NCI-H1436 (cell line): Measurements from ENCODE around the gene PNCK.

Source experiments
- DNase-seq: peaks from one replicate; lab custom pipeline; 2025; lab: John Stamatoyannopoulos, UW

PNCK gene

DNA sequence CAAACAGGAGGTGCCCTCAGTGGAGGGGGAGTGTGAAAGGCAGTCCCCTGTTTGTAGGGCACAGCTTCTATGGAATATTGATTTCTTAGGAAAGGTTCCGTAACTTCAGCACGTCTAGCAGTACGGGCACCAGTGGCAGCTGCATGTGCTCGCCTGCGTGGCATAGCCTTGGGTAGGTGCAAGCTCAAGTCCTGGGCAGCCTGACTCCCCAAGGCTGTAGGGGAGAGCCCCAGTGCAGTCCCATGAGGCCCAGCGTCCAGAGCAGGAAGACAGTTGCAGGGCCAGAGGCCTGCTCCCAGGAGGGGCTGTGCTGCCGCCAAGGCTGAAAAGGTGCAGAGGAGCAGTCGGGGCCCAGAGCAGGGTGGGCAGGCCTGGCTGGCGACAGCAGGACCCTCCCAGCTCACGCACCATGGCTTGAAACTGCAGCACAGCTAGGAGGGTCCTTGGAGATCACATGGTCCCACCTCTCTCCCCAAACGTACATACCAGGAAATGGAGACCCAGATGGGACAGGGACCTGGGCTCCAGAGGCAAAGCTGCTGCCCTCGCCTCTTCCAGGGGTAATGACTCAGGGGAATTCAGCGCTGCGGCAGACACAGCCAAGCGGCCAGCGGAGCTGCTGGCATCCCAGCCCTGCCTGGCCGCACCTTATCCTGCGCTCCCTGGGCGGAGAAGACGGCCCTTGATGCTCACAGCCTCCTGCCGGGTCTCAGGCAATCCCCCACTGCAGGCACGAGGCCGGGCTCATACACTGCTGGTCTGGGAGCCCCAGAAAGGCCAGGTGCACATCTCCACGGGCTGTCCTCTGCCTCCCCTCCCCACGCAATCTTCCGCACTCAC is 32.7 kb downstream of the PNCK start:
- DNase-seq = no peak

DNA sequence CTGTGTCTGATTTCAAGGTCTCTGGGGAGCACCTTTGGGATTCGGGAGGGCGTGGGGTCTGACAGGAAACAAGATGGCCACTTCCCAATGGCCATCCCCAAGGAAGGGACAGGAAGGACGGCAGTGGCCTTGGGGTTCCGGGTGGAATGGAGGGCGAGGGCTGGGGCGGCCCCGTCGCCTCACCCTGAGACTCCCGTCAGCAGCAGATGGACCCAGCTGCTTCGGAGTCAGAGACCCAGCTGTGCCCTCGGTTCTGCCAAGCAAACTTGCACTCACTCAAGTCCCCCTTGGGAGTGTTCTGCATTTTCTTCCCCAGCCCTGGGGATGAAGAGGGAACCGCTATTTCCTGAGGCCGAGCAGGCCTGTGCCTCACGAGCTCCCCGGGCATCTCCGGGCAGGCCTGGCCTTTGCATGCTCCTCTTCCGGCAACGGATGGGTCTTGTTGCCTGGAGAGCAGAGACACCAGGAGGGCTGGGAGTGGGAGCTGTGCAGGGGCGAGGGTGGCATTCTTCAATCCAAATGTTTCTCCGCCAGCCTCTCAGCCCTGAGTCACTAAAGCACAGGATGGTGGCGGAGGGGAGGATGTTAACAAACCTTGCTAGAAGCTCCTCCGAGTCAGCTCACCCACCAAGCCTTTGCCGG is 33.4 kb downstream of the PNCK start:
- DNase-seq = no peak

DNA sequence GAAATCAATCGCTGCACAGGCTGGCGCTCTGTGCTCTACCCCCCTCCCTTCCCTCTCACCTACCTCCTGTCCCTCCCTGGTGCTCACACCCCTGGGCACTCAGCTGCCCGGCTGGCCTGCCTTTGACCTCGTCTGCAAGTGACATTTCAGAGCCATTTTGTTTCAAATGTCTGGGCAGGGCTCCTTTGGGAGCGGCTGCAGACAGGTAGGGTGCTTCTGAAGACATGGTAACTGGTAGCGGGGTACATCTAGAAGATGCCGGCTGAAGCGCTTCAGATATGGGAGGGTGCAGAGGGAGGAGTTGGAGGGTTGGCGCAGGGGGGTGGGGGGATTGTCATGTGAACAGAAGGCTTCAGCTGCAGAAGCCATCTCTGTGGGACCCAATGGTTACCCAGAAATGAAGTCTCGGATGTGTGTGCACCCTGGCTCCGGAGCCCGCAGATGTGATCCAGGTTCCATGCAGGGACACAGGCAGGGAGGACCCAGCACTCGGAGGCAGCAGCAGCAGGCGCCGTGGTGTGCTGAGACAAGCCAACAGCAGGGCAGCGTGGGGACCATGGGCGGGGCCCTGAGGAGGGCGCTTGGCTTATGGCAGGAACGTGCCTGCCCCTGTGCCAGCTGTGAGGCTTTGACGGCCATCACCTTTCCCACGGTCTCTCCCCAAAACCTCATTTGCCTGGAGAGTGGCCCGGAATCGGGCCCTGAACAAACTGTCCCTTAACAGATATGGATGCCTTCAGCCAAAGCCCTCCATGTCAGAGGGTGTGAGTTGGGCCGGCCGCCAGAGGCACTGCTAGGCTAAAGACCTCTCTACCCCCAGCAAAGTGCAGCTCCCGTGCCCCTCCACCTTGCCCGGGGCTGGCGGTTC is 34.2 kb downstream of the PNCK start:
- no peak for DNase-seq

DNA sequence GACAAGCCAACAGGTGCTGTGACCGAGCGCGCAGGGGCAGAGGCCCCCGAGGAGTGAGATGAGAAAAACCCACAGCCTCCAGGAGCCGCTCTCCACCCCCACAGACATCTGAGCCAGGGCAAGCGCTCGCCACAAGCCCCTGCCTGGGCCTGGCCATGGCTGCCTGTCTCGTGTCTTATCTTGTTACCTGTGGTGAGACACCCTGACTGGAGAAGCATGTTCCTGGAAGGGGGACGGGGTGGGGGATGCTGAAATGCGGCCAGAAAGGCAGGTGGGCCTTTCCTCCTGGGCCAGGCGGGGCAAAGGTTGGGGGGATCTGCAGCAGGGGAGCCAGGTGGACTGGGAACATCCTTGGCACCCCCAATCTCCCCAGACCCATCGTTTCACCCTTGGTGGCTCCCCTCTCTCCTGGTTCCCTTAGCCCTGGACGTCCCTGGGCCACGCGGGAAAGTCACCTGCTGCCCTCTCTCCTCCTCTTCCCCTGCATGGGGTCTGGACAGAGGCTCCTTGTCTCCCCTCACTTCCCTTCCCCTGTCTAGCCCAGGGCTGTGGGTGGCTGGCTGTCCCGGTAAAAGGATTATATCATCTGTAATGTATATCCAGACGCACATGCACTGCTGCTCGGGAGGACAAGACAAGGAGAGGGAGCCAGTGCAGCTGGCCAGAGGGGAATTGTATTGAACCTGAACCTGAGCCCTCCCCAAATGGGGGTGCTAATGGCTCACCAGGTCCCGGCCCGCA is 35.0 kb downstream of the PNCK start:
- DNase-seq = no peak

DNA sequence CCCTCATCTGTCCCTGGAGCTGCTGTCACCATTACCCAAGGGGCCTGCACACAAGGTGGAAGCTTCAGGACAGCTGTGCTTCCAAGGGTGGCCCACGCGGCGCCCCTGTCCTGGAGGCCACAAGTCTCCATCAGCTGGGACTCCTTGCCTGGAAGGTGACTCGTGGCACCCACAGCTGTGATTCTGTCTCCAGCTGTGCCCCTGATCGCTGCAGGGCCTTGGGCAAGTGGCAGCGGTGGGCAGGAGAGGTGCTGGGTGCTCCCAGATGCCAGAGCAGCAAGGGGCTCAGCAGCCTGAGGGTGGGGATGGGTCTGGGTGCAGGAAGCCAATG is 35.6 kb downstream of the PNCK start:
- DNase-seq = no peak

DNA sequence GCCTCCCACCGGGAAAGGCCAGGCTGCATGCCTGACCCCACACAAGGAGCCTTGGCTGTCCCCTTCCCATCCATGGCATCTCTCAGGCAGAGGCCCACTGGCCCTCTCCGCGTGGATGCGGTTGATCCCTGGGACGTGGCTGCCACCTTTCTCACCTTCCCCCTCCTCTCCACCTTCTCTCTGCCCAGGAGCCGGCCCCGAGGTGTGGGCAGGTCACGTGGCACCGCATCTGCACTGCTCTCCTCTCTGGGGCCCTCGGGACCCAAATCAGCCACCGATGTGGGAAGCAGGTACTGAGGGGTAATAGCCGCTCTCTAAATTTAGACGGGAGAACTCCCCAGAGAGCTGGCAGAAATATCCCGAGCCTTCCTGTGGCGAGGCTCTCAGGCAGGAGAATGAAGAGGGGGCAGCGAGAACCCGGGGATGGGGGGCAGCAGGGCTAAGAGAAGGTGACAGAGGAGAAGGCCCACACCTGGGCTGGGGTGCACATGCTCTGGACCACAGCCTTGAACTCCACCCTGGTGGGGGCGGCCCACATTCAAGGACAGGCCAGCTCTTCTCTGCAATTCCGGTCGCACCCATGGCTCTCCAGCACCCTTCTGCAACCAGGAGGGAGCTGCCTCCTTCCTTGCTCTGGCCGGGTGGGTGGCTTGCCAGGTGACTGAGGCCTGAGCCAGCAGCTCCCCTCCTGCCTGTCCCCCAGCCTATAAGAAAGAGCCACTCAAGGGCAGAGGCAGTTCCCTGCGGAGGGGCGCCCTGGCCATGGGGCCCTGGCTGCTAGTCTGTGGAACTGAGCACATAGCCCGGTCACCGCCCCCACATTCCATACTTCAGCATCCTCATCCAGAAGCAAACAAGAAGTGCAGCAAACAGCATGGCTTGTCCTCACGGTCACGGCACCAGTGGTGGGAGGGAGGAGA is 36.2 kb downstream of the PNCK start:
- DNase-seq = no peak

DNA sequence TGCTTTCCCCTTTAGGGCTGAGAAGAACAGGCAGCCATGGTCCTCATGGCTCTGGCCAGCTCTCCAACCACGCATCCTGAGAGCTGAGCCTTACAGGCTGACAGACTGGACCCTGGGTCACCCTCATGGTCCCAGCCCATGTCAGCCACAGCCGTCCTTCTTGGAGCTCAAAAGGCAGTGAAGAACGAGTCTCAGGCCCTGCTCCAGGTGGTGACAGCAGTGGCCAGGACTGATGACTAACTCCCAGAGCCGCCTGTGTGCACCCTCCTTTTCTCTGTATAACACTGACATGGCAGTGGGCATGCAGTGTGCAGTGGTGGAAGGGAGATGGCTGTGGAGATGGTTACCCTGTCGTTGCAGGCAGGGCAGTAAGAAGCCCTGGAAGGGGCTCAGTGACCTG is 36.9 kb downstream of the PNCK start:
- DNase-seq = no peak

DNA sequence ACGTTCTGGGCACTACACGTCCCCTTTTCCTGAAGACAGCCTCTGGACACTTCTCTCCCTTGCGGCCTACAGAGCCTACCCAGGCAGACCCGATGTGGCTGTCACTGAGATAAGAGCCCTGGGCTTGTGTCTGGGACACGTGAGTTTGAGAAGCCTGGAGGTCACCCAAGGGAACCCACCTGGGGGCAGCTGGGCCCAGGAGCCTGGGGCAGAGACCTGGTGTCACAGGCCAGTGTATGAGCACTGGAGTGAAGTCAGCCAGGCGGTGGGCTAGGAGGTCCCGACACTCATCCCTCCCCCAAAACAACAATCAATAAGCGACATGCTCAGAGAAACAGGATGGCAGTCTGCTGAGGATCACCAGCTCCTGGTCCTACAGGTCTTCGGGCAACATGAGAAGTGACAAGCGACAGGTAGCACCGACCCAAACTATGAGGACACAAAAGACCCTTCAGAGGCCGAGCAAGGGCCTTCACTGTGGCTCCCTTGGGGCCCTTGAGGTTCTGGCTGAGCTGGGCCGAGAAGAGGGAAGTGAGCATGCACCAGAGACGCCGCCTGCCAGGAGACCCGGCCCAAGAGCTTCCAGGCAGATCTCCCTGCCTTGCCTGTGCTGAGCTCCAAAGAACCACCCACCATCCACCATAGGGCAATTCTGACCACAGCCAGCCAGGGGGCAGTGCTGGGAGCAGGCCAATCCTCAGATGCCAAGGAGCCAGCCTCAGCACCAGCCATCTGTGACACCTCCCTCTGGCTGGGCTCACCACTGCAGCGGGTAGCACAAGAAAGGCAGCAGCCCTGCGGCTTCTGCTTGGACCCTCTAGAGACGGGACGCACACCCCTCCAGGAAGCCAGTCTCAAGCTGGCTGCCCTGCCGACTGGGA is 37.6 kb downstream of the PNCK start:
- no peak for DNase-seq

DNA sequence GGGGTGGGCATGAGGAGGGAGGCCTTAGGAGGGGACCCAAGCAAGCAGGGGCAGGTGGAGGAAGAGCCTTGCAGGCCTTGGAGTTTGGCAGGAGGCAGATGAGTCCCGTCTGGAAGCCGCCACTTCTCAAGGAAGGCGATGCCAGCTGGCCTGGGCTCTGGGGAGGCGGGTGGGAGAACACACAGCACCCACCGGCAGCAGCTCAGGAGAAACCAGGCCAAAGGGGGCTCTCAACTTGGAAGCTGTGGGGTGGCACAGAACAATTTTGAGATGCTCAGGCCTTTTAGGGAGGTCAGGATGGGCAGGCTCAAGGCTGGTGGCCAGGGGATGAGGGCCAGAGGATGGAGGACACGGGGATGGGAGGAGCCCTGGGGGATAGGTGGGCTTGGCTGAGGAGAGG is 38.2 kb downstream of the PNCK start:
- DNase-seq = no peak

DNA sequence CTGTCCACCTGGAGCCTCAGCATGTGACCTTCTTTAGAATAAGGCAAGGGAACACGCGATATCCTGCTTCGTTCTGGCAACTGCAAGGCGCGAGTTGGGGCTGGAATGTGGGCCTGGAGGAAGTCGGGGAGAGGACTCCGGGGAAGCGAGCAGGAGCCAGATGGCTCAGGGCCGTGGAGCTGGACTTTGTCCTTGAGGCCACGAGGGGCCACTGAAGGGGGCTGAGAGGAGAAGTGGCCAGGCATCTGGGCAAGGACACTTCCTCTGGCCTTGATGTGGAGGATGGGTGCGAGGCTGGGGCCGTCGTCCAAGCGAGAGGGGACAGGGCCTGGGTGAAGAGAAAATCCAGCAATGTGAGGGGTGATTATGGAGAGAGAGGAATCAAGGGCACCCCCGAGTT is 38.8 kb downstream of the PNCK start:
- DNase-seq = no peak

DNA sequence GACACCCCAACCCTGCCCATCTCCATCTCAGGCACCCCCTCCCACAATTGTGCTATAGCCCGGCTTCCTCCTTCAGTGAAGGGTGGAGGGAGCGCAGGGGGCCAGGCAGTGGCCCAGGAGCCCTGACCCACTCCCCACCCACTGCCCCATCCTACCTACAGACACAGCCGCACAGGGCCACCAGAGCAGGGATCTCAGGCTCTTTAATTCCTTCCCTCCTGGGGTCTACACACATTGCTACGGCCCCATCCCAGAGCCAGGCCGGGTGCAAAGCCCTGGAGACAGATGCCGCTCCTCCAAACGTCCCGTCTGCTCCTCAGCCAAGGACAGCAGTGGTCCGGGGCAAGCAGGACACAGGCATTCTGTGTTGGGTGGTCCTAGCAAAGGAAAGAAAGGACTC is 39.4 kb downstream of the PNCK start:
- no peak for DNase-seq

DNA sequence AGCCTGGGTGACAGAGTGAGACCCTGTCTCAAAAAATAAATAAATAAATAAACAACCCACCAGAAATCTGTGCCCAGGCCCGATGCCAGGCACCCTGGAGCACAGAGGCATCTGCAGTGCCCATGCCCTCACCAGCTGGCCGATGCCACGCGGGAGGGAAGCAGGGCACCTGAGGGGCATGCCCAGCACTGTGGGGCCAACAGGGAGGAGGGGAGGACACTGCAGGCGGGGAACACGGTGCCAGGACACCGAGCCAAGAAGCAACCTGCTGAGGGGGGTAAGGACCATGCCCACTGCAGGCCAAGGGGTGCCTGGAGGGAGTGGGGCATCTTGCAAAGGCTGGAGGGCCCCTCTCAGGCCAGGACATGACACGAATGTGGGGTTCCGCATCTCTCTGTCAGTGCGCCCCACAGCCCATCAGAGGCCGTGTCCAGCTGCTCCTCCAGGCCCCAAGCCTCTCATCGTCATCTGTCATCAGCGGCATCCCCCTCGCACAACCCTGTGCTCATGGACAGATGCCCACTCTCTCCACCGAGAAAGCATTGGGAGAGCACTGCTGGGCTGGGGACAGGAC is 39.9 kb downstream of the PNCK start:
- no peak for DNase-seq

DNA sequence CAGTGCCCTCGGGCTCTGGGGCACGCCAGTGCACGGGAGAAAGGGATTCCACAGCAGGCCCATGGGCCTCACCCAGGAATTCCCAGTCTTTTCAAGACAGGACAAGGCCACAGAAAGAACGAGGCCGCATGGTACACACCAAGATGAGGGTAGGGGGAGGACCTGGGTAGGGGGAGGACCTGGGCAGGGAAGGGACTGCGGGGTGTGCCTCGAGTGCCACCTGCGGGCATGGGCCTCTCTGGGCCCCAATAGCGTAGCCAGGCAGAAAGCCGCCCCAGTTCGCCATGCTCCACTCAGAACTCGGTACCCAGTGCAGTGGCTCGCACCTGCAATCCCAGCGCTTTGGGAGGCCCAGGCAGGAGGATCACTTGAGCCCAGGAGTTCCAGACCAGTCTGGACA is 40.6 kb downstream of the PNCK start:
- DNase-seq = no peak

DNA sequence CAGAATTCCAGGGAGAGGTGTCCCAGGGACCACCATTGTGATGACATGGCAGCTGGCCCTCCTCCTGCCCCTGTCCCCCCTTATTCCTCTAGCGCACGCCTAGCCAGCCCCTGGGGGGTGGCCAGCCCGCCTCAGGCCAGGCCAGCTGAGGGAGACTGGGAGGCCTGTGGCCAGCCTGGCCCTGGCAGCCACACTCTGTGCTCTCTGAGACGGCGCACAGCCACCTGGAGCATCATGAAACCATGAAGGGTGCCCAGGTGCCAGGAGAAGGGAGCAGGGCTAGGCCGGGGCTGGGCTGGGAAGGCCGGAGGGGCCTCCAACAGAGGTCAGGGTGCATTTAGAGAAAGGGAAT is 41.0 kb downstream of the PNCK start:
- DNase-seq = no peak

DNA sequence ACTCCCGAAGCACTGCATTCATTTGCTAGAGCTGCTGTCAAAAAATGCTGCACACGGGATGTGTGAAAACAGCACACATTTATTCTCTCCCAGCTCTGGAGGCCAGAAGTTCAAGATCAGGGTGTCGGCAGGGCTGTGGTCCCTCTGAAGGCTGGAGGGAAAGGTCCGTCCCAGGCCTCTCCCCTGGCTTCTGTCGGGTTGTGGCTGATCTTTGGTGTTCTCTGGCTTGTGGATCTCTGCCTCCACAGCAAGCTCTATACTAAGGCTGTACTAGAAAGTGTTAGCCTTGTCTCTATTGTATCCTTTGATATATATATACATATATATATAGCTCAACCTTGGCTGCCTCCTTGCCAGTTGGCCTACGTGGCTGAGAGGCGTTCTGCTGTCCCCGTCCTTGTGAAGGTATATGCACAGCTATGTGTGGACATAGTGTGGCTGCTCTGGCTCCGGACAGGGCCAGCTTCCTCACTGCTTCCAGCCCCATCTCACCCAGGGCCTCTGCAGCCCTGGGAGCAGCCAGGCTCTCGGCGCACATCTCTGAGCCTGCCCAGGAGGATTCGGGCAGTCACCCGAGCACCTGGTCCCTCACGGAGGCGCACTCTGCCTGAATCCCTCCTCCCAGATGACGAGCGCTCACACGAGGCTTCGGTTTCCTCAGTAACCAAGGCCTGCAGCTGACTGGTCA is 41.6 kb downstream of the PNCK start:
- DNase-seq = no peak

DNA sequence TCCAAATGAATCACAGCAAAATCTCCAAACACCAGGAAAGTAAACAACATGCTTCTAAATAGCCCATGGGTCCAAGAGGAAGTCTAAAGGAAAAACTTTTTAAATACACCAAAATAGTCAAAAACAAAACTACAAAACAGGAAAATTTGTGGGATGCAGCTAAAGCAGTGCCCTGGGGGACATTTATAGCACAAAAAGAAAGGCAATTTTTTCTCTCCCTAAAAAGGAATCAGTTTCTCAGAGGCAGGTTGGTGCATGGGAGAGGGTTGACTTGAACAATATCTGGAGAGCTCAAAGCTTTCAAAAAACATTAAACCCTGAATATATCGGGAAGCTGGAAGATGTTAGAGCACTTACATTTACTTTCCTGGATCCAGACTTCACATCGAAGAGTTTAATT is 42.3 kb downstream of the PNCK start:
- DNase-seq = no peak

DNA sequence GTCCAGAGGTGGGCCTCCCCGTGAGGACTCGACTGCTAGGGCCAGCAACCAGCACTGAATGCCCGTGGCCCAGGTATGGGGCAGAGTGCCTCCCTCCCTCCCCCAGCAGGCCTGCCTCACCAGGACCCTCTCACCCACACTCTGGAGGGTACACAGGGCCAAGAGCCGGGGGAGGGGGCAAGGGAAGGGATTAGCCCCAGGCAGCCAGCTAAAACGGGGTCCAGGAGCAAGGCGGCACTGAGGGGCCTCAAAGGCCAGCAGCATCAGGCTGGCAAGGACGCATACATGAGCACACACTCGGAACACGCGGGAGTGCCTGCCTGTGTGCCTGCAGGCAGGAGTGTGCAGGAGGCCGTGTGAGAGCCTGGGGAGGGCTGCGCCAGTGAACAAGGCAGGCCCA is 44.9 kb downstream of the PNCK start:
- DNase-seq = no peak

DNA sequence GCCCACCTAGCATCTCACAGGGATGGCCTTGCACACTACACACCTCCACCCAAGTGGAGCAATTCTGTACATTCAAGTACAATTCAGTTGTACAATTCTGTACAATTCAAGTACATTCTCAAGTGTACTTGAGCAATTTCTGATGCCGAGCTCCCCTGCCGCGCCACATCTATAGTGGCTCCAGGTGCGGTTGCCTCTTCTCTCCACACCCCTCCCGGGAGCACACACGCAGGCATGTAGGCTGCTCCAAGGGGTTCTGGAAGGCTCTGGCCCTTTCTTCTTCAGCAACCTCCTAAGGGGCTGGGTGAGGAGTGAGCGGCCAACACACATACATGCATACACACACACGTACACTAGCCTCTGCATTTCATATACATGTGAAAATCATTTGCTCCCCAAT is 45.5 kb downstream of the PNCK start:
- DNase-seq = no peak

DNA sequence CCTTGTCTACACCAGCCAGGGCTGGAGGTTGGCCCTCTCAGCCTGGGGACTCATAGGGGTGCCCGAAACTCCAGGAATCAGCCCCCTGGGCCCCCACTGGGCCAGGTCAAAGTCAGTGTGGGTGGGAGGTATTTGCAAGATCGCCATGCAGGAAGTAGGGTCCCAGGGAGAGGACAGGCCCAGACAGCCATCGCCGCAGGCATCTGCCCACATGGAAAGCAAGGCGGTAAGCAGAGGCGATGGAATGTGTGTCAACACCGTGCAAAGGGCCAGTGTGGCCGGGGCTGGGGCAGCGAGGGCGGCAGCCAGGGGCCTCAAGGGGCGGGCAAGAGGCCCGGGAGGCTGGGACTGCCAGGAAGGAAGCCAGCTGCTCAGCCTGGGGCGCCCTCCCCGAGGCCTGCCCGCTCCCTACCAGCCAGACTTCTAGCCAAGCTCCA is 45.9 kb downstream of the PNCK start:
- no peak for DNase-seq
